HG03025 (cell line): ENCODE results near the gene BBX.

Source experiments
- ATAC-seq: cut with Tn5 transposase; IDR thresholded peaks from one replicate; pipeline ENCODE4 v1.9.1; 2021; ENCODE audit warnings: mild to moderate bottlenecking, moderate library complexity; ENCODE audit not compliant: unreplicated experiment, low FRiP score

Gene BBX

DNA sequence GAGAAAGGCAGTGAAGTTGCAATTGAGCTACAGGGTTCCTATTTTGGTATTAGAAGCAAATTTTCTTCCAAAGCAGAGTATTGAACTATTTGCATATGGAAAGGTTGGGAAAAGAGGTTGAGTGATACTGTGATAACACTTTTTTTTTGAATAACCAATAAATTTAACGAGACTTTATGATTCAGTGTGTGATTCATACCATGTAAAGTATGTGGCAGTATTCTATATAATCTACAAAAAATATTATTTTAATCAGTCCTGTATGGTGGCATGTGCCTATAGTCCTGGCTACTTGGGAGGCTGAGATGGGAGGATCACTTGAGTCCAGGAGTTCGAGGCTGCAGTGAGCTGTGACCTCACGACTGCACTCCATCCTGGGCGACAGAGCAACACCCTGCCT, 206.9 kb downstream of the BBX start:
- no peak for ATAC-seq

DNA sequence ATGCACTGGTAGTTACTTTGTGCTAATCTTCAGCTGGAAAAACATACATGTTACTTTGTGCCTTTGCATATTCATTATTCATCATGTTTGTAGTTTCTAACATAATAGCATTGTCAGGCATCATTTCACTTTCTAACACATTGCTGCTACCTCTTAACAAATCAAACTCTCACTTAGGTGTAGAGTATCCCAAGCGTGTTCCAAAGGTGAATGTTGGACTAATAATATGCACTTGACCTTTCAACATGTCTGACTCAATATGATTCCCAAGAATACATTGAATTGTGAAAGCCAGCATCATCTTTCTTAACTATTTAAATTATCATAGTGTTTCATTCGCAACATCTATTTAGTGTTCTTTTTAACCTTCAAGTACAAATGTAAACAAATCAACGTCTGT, 211.6 kb downstream of the BBX start:
- no peak for ATAC-seq

DNA sequence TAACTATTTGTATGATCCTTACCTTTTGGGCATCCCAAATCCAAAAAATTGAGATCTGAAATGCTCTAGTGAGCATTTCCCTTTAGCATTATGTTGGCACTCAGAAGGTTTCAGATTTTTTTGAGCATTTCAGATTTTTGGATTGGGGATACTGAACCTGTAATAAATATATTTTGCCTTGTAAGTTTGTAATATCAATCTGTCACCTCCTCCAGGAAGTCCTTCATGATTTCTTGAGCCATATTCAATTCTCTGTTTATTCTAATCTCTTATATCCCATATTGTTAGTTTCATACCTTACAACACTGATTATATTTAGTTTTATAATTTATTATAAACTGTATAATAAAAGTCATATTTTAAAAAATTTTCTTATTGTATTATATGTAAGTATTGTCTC, 215.2 kb downstream of the BBX start:
- ATAC-seq, result no peak

DNA sequence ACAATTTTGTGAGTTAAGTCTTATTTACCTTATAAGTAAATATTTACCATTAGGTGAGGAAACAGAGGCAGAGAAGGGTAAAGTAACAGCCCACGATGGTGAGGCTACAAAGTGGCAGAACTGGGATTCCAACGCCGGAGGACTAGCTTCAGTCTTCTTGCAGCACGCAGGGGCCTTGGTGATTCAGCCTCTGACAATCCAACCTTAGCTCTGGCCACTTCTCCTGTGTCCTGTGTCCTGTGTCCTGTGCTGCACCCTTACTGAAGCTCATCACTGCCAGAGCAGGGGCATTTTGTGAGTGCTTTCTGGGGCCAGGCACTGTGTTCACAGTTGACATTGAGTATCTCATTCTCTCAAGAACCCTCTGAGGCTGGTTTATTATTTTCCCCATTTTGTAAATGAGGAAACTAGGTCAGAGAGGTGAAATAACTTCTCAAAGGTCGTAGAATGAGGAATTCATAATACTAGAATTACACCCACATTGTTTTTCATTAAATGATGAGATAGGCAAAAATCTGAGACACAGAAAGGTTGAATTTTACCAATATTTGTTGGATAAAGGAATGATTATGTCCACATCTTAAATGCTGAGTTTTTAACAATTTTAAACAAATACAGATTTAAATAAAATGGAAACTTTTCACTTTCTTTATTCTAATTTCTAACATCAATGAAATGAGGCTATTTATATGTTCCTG, 215.9 kb downstream of the BBX start:
- no peak for ATAC-seq

DNA sequence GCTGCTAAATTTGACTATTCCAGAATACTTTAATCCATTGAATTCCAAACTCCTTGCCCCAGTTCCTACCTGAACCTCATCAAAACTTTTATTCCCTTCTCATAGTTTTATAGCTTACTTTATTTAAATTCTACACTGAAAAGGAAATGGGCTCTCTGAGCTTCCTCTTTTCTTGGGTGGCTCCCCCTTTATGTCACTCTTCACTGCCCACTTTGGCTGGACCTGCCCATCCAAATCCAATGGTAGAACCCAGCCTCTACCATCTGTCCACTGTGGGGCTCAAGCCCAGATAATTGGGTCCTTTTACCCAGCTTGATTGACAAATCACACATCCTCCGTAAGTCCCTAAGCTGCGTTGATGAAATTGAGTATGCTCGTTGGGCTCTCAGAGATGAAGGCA, 216.5 kb downstream of the BBX start:
- ATAC-seq, result no peak

DNA sequence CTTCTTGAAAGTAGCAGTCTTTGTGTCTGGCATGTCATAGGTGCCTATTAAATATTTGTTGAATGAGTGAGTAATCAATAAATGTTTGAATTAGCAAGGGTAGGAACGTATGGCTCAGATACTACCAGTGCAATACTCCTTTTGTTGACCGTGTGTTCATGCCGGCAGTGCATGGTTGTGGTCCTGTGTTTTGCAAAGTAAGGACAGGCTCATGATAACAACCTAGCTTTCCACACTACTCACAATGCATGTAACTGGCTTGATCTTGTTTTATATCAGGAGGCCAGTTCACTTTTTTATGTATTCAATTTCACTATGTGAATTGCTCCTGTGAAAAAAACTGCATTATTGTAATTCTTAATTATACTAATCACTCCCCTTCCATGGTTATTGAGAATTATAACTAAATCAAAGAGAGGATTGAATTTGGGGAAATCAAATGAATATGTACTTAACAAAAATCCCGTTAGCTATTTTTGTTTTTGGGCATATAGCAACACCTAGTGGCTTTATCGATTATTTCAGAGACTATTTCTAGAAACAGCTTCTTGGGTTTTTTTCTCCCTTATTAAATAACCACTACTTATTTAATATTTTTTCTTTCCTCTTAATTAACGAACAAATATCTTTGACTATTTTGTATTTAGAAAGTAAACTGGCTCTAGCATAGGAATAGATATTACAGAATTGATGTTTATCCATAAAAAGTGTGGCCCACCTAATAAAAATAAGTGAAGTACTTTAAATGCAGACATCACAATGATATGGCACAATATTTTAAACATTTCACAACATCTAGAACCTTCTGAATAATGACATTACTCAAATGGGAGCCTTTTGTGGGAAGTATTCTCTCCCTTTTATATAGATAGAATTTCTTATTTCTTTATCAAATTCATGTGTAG, 218.5 kb downstream of the BBX start:
- no peak for ATAC-seq

DNA sequence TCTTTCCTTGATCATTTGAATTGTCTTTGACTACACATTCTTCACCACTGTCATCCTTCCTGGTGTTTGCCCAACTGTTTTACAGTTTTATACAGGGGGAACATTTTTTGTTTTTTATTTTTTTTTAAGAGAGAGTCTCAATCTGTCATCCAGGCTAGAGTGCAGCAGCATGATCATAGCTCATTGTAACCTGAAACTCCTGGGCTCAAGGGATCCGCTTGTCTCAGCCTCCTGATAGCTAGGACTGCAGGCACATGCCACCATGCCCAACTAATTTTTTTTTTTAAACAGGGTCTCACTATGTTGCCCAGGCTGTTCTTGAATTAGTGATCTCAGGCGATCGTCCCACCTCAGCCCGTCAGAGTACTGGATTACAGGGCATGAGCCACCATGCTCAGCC, 222.6 kb downstream of the BBX start:
- ATAC-seq, result no peak

DNA sequence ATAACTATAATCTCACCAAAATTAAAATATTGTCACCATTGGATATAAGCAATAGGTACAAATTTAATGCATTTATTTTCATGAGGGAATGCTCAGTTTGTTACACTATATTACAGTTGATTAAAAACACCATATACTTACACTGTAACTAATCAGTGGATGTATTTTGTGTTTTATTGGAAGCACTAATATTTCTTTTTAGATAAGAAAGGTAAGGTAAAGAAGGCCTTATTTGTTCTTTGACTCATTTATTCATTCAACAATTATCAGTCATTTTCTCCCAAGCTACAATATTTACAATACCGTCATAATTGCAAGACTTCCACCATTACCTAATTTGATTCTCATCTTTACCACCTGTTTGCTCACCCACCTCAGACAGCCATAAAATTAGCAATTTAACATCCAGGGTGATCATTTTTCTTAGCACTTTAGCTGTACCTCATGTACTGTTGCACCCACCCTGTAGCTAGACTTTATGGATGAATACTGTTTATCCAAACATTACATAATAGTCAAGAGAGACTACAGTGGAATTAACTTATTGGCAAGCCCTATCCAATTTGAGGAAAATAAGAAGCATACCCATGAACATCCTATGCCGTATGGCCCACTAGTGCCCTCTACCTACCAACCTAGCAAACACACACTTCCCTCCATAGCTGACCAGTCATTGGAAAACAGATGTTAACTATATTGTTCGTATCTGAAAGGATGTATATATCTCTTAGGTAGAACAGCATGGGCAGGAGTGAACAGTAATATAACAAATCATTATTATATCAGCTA, 229.6 kb downstream of the BBX start:
- no peak for ATAC-seq

DNA sequence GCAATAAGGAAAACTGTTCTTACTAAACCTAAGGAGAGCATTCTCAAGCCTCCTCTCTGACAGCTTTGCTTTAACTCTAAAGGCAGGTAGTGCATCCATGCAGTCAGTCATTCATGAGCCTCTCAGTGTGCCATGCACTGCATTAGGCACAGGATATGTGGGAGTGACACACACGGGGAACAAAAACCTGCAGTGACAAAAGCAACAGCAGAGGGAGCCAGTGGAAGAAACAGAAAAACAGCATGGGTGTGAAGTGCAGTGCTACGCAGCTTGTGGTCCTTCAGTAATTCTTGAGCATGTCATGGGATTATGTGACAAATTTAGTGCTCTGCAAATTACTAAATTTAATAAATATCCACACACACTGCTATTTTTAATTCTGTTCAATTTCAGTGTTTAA, 230.7 kb downstream of the BBX start:
- no peak for ATAC-seq

DNA sequence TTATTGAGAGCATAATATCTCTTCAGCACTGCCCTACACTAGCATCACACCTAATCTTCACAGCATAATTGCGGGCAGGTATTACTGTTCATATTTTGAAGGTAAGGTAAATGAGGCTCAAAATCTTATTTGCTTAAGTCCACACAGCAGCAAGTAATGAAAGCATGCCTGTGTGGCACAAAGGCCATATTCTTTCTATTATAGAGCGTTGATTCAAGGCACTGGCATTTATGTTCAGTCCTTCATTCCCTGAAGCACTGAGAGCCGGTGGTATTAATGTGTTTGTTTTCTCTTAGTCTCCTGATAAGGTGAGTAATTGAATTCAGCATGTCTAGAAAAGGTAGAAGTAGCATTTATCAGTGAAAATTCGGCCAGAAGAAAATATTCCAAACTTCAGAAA, 231.2 kb downstream of the BBX start:
- ATAC-seq, result no peak

DNA sequence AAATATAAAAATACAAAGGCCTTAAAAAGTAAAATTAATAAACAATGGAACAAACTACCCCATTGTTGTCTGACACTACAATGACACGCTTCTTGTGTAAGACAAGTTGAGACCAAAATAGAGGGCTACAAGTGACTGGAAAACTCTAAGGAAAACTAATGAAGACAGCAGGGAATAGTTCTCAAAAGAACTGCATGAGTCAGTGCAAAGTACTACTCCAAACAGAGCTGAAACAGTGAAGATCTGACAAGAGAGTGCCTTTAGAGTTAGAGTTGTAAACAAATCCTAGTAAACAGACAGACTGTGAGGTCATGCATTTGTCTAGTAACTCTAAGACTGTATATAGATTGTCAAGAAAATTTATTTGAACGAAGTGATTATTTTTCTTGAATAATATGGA, 233.9 kb downstream of the BBX start:
- no peak for ATAC-seq

DNA sequence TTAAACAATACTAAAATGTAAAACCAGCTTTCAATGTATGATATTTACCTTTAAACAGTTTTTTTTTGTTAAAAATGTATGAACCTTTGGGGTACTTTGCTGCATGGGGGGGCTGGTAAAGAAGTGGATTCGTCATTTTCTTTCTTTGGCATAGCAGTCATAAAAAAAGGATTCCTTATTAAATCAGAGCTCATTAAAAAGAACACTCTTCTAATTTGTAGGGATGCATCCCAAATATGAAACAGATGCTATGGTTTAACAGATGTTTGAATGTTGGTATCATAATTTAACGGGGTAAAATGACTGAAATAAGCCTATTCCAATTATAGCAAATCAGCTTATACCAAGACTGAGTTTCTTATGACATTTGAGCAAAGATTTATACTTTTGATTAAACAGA, 234.4 kb downstream of the BBX start:
- no peak for ATAC-seq

DNA sequence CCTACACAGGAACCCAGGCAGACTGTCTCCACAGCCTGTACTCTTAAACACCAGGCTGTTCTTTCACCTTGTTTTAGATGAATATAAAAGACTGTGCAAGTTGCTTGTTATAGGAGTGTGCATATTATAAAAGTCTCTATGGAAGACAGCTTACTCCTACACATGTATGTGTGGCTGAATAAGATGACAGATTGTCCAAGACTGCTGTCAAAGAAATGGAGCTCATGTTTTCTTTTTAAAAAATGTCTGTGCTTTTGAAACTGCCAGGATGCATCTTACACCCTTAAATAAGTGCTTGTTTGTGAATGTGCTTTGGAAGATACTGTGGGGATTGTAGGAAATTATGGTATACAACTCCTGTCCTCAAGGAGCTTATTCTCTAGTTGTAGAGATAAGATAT, 237.4 kb downstream of the BBX start:
- ATAC-seq, result no peak

DNA sequence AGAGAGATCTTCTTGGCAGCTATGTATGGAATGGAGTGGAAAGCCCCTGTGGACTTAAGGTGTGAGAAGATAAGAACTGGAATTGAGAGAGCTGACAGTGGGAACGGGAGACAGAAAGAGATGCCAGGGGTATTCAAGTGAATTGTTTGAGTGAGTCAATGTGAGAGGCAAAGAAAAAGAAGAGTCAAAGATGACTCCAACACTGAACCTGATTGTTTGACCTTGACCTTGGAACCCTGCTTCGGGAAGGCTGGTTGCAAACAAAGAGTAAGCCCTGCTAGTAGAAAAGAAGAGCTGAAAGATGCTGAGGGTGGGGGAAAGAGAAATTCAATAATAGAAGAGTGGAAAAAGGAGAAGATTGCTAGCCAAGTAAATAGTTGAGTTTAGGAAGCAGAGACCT, 238.6 kb downstream of the BBX start:
- no peak for ATAC-seq

DNA sequence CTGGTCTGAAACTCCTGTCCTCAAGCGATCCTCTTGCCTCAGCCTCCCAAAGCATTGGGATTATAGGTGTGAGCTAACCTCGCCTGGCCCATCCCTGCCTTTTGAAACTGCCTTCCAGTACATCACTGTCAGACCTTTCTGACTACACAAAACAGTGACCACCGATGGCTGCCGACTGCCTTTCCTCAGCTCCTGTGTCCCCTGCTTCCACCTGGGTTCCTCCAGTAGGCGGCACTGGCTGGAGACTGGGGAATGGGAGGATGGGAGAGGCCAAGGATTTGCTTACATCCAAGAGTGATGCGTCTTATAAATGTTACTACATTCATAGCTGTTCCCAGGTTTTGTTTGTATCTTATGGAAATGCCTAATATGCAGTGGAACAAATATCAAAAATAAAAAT, 242.8 kb downstream of the BBX start:
- no peak for ATAC-seq

DNA sequence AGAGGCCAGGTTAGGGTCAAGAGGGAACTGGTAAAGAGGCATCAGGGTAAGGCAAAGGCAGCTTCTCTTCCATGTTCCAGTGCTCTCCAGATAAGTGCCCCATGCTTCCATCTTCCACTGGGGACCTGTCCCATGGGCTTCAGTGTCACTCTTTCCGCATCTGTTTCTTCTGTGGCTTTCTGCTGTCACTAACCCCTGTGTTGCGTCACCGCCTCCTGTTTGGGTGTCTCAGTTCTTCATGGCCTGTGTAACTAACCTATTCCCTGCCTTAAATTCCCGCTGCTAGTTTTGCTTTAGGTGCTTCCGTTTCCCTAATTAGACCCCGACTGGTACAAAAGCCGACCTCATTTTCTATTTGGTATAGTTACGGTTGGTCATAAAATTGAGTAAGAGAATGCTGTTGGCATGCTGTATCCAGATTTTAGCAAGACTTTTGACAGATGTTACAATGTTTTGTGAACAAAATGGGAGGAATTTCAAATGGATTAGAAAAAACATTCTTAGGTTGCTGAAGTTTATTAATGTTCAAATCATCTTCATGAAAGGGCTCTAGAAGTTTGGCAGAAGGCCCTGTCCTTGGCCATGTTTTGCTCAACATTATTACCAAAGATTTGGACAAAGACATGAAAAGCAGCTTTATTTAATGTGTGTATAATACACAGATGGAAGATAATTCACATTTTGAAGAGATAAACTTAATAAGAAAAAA, 245.3 kb downstream of the BBX start:
- no peak for ATAC-seq

DNA sequence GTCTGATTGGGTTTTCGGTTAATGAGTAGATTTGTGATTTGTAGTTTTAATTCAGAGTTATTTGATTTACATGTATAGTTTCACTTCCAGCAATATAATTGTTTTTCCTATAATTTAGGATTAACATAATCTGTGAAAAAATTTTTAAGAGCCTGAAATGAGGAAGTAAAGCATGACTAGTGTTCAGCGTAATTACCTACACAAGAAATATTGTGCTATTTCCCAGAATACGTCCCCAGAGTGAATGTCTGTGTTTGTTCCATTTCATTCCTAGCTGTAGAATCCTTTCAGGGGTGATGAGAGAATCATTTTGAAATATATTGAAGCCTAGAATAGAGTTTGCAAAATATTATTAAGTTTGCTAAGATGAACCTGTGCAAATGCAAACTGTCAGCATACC, 247.1 kb downstream of the BBX start:
- no peak for ATAC-seq

DNA sequence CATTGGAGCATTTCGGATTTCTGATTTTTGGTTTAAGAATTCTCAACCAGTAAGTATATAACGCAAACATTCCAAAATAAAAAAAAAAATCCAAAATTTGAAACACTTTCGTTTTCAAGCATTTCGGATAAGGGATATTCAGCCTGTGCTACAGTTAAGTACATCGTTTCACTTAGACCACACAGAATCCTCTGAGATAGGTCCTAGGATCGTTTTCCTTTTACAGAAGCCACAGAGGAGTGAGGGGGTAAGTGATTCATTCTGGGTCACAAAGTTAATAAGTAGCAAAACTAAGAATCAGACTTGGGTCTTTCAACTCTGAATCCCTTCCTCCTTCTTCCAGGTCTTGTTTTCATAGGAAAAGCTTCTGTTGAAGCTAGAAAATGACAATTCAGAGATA, 249.3 kb downstream of the BBX start:
- no peak for ATAC-seq

DNA sequence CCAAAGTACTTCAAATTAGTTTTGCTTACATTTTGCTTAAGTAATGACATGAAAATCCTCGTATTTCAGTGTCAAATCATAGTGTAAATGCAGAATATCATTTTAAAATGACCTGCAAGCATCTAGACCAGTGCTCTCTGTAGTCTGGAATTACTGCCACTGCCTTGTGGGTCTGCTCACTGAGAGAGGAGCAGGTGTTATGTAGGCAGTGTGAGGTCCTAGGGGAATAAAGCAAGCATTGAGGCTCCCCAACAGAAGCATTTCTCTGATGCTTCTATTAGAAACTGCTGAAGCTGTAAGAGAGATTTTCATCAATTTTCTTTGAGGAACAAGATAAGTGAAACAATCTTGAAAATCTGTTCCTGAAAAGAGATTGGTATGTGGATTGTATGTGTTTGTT, 253.2 kb downstream of the BBX start:
- ATAC-seq, result no peak

DNA sequence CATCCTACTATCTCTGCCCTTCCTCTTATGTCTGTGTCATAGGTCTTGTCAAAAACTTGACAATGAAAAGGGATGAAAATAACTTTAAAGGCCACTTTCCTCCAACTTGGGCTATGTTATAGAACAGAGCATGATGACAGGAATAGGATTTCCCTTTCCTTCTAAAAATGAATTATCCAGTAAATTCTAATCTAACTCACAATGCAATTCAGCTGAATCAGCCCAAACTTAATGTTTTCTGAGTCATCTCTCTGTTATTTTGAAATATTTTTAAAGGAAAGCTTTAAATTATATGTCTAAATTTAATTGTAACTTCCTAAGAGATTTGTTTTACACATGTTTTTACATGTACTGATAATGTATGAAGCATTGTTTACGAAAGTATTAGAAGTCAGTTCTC, 258.5 kb downstream of the BBX start:
- no peak for ATAC-seq

DNA sequence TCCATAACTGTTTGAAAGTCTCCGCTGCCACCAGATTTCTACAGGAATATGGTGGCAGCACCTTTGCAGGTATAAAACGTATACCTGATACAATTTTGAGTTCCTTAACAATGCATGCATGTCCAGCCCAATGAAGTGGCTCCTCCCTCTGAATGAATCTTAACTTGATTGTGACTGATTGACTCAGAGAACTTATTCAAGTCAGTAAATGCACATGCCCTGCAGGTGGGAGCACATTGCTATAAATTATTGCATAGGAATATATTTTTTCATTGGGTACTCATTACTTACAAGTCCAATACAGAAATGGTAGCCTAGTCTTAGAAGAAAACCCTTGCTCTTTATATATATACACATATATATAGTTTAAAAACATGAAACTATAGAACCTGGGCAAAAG, 259.3 kb downstream of the BBX start:
- no peak for ATAC-seq
